Sigmoid colon (tissue), 4 donors: ENCODE measurements around the gene RNF39.

Experiments
- CTCF ChIP-seq, 4 experiments: fragments of 450-650 bp in 3 of 4; fragments of 200-600 bp in 1 of 4; IDR thresholded peaks; one replicate each; pipeline ENCODE4 v1.5.1; 2016 to 2019; ENCODE audit warnings: antibody characterized with exemption in 4 of 4, mild to moderate bottlenecking in 3 of 4, moderate library complexity in 2 of 4
- EP300 ChIP-seq, 4 donors: sonication (generic); formaldehyde crosslinking; IDR thresholded peaks; one replicate each; pipeline ENCODE4 v1.6.1; 2017; ENCODE audit warnings: antibody characterized with exemption in 4 of 4
- POLR2A ChIP-seq, 2 donors: fragments of 450-650 bp; IDR thresholded peaks; one replicate each; pipeline ENCODE4 v1.6.1; 2016; ENCODE audit warnings: antibody characterized with exemption in 2 of 2, mild to moderate bottlenecking in 2 of 2, moderate library complexity in 2 of 2

- TF ChIP-seq POLR2A (IDR thresholded peaks at IDR 0.05) (no peak), CTCF (IDR thresholded peaks at IDR 0.05) (no peak), EP300 (IDR thresholded peaks at IDR 0.05) (no peak)
Measured at GRCh38 chr6:30041821-30042220, 33.7 kb downstream of the RNF39 start.
